ENCODE data around the gene PACSIN2. TPM values are rescaled to one million over a fixed set of nuclear protein-coding genes. Genes with fewer than 3 reads are reported as not detected.

PACSIN2 gene
- total RNA-seq, 1 donor from 2014 or later: 93.7 TPM

DNA sequence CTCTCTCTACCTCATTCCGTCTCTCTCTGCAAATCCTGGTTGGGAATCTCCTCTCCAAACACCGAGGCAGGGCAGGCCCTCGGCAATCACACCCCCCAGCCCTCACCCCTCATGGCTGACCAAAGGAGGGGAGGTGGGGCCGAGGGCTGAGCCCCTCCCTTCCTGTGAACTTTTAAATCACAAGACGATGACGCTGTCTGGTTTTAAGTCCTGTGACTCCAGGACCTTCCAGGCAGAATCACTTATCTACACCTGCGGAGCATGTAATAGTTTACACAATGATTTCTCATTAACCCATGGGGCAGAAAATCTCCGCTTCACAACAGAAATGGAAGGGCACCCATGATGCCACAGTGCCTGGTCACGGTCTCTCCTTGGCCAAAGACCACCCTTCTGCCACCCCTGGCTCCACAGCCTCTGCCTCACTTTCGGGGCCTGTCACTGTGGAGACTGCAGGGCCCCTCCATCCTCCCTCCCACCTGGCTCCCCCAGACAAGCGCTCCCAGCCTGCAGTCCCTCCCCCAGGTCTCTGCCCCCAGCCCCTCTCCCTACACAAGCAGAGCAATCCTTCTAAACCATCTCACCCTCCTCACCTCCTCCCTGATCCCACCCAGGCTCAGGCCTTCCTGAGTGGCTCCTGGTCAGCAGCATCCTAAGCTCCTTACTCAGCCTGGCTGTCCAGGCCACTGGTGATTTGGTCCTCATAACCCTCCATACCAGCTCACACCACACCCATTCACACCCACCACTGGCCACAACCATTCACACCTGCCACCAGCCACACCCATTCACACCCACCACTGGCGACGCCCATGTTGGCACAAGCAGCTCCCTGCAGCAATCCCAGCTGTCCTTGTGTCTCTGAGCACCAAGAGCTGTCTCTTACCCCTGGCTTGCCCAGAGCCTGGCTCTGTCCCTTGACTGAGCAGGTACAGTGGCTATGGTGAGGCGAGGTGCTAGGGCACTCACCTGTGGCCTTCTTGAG, 127.1 kb downstream of the PACSIN2 start:
- DNase-seq (ENCODE audit: low spot score): no peak
- H3K9me3 Mint-ChIP-seq (ENCODE audit: unreplicated experiment): no peaks in the 10 kb centered on the region
- no peaks in the 10 kb centered on the region for H3K27me3 Mint-ChIP-seq (ENCODE audit: unreplicated experiment)
- H3K36me3 Mint-ChIP-seq (ENCODE audit: low read depth, unreplicated experiment): peaks cover 42% of the 10 kb centered on the region
- peaks cover 5% of the 10 kb centered on the region for H3K4me1 Mint-ChIP-seq (ENCODE audit: unreplicated experiment)
- H3K27ac Mint-ChIP-seq (ENCODE audit: unreplicated experiment): peak overlapping the region; percentile 31
- no peak overlapping the region for H3K4me3 Mint-ChIP-seq (ENCODE audit: unreplicated experiment)
- TF ChIP-seq, protein P1, sequence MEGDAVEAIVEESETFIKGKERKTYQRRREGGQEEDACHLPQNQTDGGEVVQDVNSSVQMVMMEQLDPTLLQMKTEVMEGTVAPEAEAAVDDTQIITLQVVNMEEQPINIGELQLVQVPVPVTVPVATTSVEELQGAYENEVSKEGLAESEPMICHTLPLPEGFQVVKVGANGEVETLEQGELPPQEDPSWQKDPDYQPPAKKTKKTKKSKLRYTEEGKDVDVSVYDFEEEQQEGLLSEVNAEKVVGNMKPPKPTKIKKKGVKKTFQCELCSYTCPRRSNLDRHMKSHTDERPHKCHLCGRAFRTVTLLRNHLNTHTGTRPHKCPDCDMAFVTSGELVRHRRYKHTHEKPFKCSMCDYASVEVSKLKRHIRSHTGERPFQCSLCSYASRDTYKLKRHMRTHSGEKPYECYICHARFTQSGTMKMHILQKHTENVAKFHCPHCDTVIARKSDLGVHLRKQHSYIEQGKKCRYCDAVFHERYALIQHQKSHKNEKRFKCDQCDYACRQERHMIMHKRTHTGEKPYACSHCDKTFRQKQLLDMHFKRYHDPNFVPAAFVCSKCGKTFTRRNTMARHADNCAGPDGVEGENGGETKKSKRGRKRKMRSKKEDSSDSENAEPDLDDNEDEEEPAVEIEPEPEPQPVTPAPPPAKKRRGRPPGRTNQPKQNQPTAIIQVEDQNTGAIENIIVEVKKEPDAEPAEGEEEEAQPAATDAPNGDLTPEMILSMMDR (IDR thresholded peaks at IDR 0.05; ENCODE audit: unreplicated experiment): no peak

DNA sequence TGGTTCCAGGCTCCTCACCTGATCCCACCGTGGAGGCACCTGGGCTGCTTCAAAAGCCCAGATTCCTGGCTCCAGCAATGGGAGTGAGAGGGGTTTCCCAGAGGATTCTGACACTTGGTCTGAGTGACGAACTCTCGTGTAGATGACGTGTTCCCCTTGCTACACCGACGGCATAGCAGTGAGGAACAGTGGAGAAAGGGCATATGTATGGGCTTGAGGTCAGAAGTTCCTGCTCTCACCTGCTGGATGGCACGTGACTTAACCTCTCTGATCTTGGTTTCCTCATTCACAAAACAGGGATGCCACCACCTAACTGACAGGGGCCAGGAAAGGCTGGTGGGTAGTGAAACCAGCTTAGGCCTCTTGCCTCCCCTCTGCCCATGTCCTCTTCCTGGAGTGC, 127.8 kb downstream of the PACSIN2 start:
- peaks cover 5% of the 10 kb centered on the region for H3K4me1 Mint-ChIP-seq (ENCODE audit: unreplicated experiment)
- H3K27me3 Mint-ChIP-seq (ENCODE audit: unreplicated experiment): no peaks in the 10 kb centered on the region
- H3K36me3 Mint-ChIP-seq (ENCODE audit: low read depth, unreplicated experiment): peaks cover 43% of the 10 kb centered on the region
- H3K4me3 Mint-ChIP-seq (ENCODE audit: unreplicated experiment): no peak overlapping the region
- H3K27ac Mint-ChIP-seq (ENCODE audit: unreplicated experiment): no peak overlapping the region
- TF ChIP-seq, protein P1 (IDR thresholded peaks at IDR 0.05; ENCODE audit: unreplicated experiment): no peak
- no peaks in the 10 kb centered on the region for H3K9me3 Mint-ChIP-seq (ENCODE audit: unreplicated experiment)
- DNase-seq (ENCODE audit: low spot score): no peak

DNA sequence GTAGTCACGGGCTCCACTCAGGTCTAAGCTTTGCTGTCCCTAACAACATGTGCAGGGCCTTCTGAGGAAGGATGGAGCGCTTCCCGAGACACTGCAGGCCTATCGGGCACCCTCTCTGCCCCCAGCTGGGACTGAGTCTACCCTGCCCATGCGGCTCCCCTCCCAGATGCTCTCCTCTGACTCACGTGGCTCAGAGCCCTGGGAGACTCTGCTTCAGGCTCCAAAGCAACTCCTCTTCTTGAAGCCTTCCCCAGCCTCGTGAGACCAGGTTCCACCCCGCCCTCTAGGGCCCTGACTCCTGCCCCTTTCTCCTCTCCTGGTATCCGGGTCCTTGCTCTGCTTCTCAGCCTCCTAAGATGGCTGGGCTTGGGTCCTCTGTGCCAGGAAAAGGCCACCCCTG, 129.5 kb downstream of the PACSIN2 start:
- no peaks in the 10 kb centered on the region for H3K9me3 Mint-ChIP-seq (ENCODE audit: unreplicated experiment)
- TF ChIP-seq, protein P1 (IDR thresholded peaks at IDR 0.05; ENCODE audit: unreplicated experiment): no peak
- no peaks in the 10 kb centered on the region for H3K4me1 Mint-ChIP-seq (ENCODE audit: unreplicated experiment)
- no peak overlapping the region for H3K4me3 Mint-ChIP-seq (ENCODE audit: unreplicated experiment)
- DNase-seq (ENCODE audit: low spot score): no peak
- peaks cover 1% of the 10 kb centered on the region for H3K27me3 Mint-ChIP-seq (ENCODE audit: unreplicated experiment)
- peaks cover 40% of the 10 kb centered on the region for H3K36me3 Mint-ChIP-seq (ENCODE audit: low read depth, unreplicated experiment)
- no peak overlapping the region for H3K27ac Mint-ChIP-seq (ENCODE audit: unreplicated experiment)

DNA sequence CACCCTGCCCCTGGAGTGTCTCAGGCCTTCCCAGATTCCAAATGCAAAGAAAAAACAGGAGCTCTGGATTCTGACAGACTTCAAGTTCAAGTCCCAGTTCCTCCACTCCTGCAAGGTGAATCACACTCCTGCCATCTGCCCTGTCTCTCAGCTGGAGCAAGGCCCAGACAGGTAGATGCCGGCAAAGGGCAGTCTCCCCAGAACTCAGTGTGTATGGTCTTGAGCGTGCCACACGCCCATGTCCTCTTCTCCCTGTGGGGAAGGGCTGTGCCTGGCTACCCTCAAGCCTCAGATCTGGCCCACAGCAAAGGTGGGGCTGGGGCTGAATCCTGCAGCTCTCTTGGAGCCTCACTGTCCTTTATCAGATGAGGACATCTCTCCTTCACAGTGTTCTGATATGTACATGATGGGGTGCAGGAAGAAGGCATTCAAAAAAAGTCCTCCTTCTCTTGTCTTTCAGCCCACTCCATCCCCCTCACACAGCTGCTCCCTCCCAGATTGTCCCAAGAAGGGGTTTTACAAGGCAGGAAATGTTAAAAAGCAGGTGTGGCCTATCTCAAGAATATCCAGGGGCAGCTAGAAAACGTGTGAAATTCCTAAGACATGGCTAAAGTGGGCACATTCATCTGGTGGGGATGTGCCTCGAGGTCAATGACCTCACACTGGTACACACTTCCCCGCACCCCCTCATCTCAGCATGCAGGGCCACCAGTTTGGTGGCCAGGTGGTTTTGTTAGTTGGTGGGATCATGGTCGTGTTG, 130.2 kb downstream of the PACSIN2 start:
- H3K4me3 Mint-ChIP-seq (ENCODE audit: unreplicated experiment): no peak overlapping the region
- no peaks in the 10 kb centered on the region for H3K4me1 Mint-ChIP-seq (ENCODE audit: unreplicated experiment)
- no peak for DNase-seq (ENCODE audit: low spot score)
- TF ChIP-seq, protein P1 (IDR thresholded peaks at IDR 0.05; ENCODE audit: unreplicated experiment): no peak
- H3K27me3 Mint-ChIP-seq (ENCODE audit: unreplicated experiment): peaks cover 3% of the 10 kb centered on the region
- H3K27ac Mint-ChIP-seq (ENCODE audit: unreplicated experiment): peak overlapping the region; percentile 18
- H3K36me3 Mint-ChIP-seq (ENCODE audit: low read depth, unreplicated experiment): peaks cover 44% of the 10 kb centered on the region
- no peaks in the 10 kb centered on the region for H3K9me3 Mint-ChIP-seq (ENCODE audit: unreplicated experiment)

Data from endothelial cell (in vitro differentiated cells).